Endothelial cell of umbilical vein (primary cell): ENCODE data around the gene CBL. TPM values are rescaled to one million over a fixed set of nuclear protein-coding genes. Genes with fewer than 3 reads are reported as not detected.

ENCODE experiments used
- BruUV-seq: library from RNA; stranded (reverse); fragments of 400-500 nt; replicated peaks from 2 replicates; lab custom pipeline; 2021; lab: Mats Ljungman, UMichigan
- CTCF ChIA-PET: fragments of 300-600, 350-600 bp; sonication (Branson Sonifier 250); formaldehyde crosslinking; loops from one replicate; lab custom pipeline; 2021; ENCODE audit warnings: antibody characterized with exemption, inconsistent platforms; lab: Charles Lee
- POLR2A ChIA-PET: fragments of 300-600, 350-600 bp; sonication (Branson Sonifier 250); formaldehyde crosslinking; loops from one replicate; lab custom pipeline; 2021; ENCODE audit warnings: antibody characterized with exemption, inconsistent platforms; lab: Charles Lee
- DNase-seq: peaks from one replicate; pipeline ENCODE4 v3.0.0-alpha.2; 2011; ENCODE audit warnings: low read depth, low spot score
- FAIRE-seq: peaks from 2 replicates; lab custom pipeline; 2011; peaks lifted over from hg19 to GRCh38; lab: Jason Lieb, UNC
- H2AFZ ChIP-seq: 2 replicates; pipeline ENCODE4 v1.6.0; 2012; ENCODE audit warnings: low read depth, low read length, control low read depth, inconsistent platforms
- H3K27ac ChIP-seq: 2 replicates; pipeline ENCODE4 v1.5.1; 2011; ENCODE audit warnings: low read depth, mild to moderate bottlenecking, control low read depth, low read length, moderate library complexity; ENCODE audit not compliant: insufficient read depth
- H3K27me3 ChIP-seq, 2 experiments: 2 replicates each; pipeline versions ENCODE4 v1.6.0 to v1.6.1; 2011; ENCODE audit warnings: low read length in 2 of 2, mixed read lengths in 1 of 2; ENCODE audit not compliant: control insufficient read depth in 2 of 2, insufficient read depth in 2 of 2
- H3K36me3 ChIP-seq, 2 experiments: 2 replicates in 1 of 2; 3 replicates in 1 of 2; pipeline ENCODE4 v1.5.1; 2011; ENCODE audit warnings: low read length in 2 of 2, mild to moderate bottlenecking in 1 of 2, moderate library complexity in 1 of 2; ENCODE audit not compliant: control insufficient read depth in 2 of 2, insufficient read depth in 2 of 2; ENCODE audit errors: extremely low read depth in 1 of 2
- H3K4me1 ChIP-seq: 3 replicates; pipeline ENCODE4 v1.5.1; 2011; ENCODE audit warnings: mild to moderate bottlenecking, low read length; ENCODE audit not compliant: control insufficient read depth, insufficient read depth; ENCODE audit errors: extremely low read depth
- H3K4me2 ChIP-seq: 2 replicates; pipeline ENCODE4 v1.6.1; 2011; ENCODE audit warnings: low read length, control low read depth, mixed read lengths; ENCODE audit not compliant: insufficient read depth
- H3K4me3 ChIP-seq, 3 experiments: fragments of 200-600 bp in 1 of 3; sonication (generic), shearing (Covaris generic) in 1 of 3; replicated peaks in 1 of 3; 2 replicates each; pipeline ENCODE4 v1.5.1; 2011 to 2016; ENCODE audit warnings: control low read depth in 3 of 3, low read length in 3 of 3, mild to moderate bottlenecking in 2 of 3, inconsistent platforms in 1 of 3, low read depth in 1 of 3, moderate library complexity in 1 of 3; ENCODE audit not compliant: insufficient read depth in 1 of 3
- H3K79me2 ChIP-seq: 2 replicates; pipeline ENCODE4 v1.6.0; 2012; ENCODE audit warnings: low read length, inconsistent platforms; ENCODE audit not compliant: control insufficient read depth, insufficient read depth
- H3K9ac ChIP-seq: replicated peaks from 2 replicates; pipeline ENCODE3; 2011; ENCODE audit warnings: low read length, control low read depth; ENCODE audit not compliant: insufficient read depth; ENCODE audit errors: extremely low read depth
- H3K9me1 ChIP-seq: replicated peaks from 3 replicates; pipeline ENCODE4 v1.6.0; 2011; ENCODE audit warnings: mild to moderate bottlenecking, low read length; ENCODE audit not compliant: control insufficient read depth, insufficient read depth; ENCODE audit errors: extremely low read depth
- H3K9me3 ChIP-seq: replicated peaks from 2 replicates; pipeline ENCODE4 v1.5.1; 2012; ENCODE audit warnings: low read length, inconsistent platforms; ENCODE audit not compliant: control insufficient read depth, insufficient read depth
- H4K20me1 ChIP-seq: replicated peaks from 2 replicates; pipeline ENCODE3; 2011; ENCODE audit warnings: mild to moderate bottlenecking, low read length; ENCODE audit not compliant: control insufficient read depth, insufficient read depth; ENCODE audit errors: extremely low read depth
- EZH2 ChIP-seq: IDR thresholded peaks from 2 replicates; pipeline ENCODE4 v1.6.1; 2012; ENCODE audit warnings: borderline replicate concordance, low read depth, mild to moderate bottlenecking, moderate library complexity, low read length, inconsistent platforms; ENCODE audit not compliant: severe bottlenecking
- GATA2 ChIP-seq: IDR thresholded peaks from 2 replicates; pipeline ENCODE4 v1.7.0; 2011; ENCODE audit warnings: low read depth, mild to moderate bottlenecking, moderate library complexity, mixed read lengths, low read length; ENCODE audit not compliant: insufficient read length, insufficient read depth
- JUN ChIP-seq: IDR thresholded peaks from 2 replicates; pipeline ENCODE4 v1.6.1; 2011; ENCODE audit warnings: borderline replicate concordance, low read depth; ENCODE audit not compliant: insufficient read length, insufficient read depth
- MYC ChIP-seq: IDR thresholded peaks from one replicate; pipeline ENCODE4 v1.6.1; 2011; ENCODE audit warnings: mild to moderate bottlenecking, low read depth, low read length
- POLR2A ChIP-seq: IDR thresholded peaks from 2 replicates; pipeline ENCODE4 v1.6.1; 2012; ENCODE audit warnings: low read depth, mild to moderate bottlenecking, control low read depth, low read length
- POLR2AphosphoS5 ChIP-seq: IDR thresholded peaks from 2 replicates; pipeline ENCODE4 v1.6.1; 2012; ENCODE audit warnings: low read depth, mild to moderate bottlenecking, control low read depth, low read length, moderate library complexity; ENCODE audit not compliant: insufficient read depth
- dilution Hi-C: fragments of 300-500 bp; cut with MboI; formaldehyde crosslinking; loops from one replicate; pipeline ENCODE4 v1.15.0; 2019; ENCODE audit warnings: low sequenced_read_pairs; ENCODE audit not compliant: extremely low pct_ligation_motif_present
- intact Hi-C: fragments of 100-400 bp; cut with micrococcal nuclease; formaldehyde crosslinking; loops from one replicate; pipeline ENCODE4 v1.10.0; 2022
- polyA plus RNA-seq, 4 experiments: library from polyadenylated mRNA; depleted of rRNA in 3 of 4; stranded (reverse) in 3 of 4; unstranded in 1 of 4; fragments of >200 nt; gene quantifications; 2 replicates each; pipeline versions ENCODE4 v1.2.1 to v1.2.3, GENCODE V29; 2011 to 2012; ENCODE audit warnings: missing spikeins in 1 of 4
- total RNA-seq: library from RNA; stranded (reverse); gene quantifications from 2 replicates; pipeline ENCODE4 v1.2.3, GENCODE V29; 2021
- TF ChIP-seq, protein P1 (sequence below): IDR thresholded peaks from 2 replicates; pipeline ENCODE4 v1.6.1; 2011; ENCODE audit not compliant: insufficient read depth, insufficient read length
- TF ChIP-seq, protein P2 (sequence below), 2 donors: IDR thresholded peaks; 1 replicate in 1 of 2; 2 replicates in 1 of 2; pipeline ENCODE4 v1.5.1; 2011; ENCODE audit warnings: low read length in 2 of 2, mild to moderate bottlenecking in 2 of 2, moderate library complexity in 2 of 2, control low read depth in 1 of 2, inconsistent platforms in 1 of 2, low read depth in 1 of 2; ENCODE audit not compliant: insufficient read depth in 1 of 2; ENCODE audit errors: extremely low read depth in 1 of 2

Gene CBL
- total and polyA plus RNA-seq, 2 donors (not counting 3 experiments of a cell fraction or from before 2014, with no cell fraction given): 15.5 to 41.5 TPM

DNA sequence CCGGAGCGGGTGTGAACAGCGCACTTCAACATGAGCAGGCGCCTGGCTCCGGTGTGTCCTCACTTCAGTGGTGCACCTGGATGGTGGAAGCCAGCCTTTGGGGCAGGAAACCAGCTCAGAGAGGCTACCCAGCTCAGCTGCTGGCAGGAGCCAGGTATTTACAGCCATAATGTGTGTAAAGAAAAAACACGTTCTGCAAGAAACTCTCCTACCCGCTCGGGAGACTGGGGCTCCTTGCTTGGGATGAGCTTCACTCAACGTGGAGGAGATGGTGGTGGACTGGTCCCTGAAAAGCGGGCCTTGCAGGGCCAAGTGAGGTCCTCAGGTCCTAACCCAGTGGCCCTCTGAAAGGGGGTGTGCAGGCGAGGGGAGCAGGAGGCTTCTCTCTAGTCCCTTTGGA, 103.3 kb downstream of the CBL start:
- Histone ChIP-seq H4K20me1 (no peaks in the 10 kb centered on the region), H3K9ac (no peak overlapping the region), H3K9me1 (no peaks in the 10 kb centered on the region), H3K4me3 (no peak overlapping the region), H3K4me2 (no peak overlapping the region), H3K9me3 (no peaks in the 10 kb centered on the region), H3K79me2 (peaks cover 33% of the 10 kb centered on the region), H3K4me1 (peaks cover 10% of the 10 kb centered on the region), H3K36me3 (peaks cover 21 to 52% of the 10 kb centered on the region in 2 experiments), H3K27ac (no peak overlapping the region), H3K27me3 (no peaks in the 10 kb centered on the region), H2AFZ (no peak overlapping the region)
- BruUV-seq: no TSS peak
- intact Hi-C loops (no loop called here), dilution Hi-C loops (no loop called here)
- POLR2A ChIA-PET: interaction anchor here (0.6 to 5.5 kb wide), 4 partner anchors 10 to 165 kb away, joined by 3 to 17 read pairs (median 4); no protein-coding TSS in a partner anchor
- DNase-seq (no peak), FAIRE-seq (no peak)
- TF ChIP-seq POLR2AphosphoS5: no peak
- TF ChIP-seq EZH2: no peak
- TF ChIP-seq JUN: no peak
- CTCF ChIA-PET: interaction anchor here (1.4 to 9.7 kb wide), 5 partner anchors 8 to 242 kb away, joined by 3 to 136 read pairs (median 5); partner anchors contain the start of genes C1QTNF5, MCAM and VPS11

DNA sequence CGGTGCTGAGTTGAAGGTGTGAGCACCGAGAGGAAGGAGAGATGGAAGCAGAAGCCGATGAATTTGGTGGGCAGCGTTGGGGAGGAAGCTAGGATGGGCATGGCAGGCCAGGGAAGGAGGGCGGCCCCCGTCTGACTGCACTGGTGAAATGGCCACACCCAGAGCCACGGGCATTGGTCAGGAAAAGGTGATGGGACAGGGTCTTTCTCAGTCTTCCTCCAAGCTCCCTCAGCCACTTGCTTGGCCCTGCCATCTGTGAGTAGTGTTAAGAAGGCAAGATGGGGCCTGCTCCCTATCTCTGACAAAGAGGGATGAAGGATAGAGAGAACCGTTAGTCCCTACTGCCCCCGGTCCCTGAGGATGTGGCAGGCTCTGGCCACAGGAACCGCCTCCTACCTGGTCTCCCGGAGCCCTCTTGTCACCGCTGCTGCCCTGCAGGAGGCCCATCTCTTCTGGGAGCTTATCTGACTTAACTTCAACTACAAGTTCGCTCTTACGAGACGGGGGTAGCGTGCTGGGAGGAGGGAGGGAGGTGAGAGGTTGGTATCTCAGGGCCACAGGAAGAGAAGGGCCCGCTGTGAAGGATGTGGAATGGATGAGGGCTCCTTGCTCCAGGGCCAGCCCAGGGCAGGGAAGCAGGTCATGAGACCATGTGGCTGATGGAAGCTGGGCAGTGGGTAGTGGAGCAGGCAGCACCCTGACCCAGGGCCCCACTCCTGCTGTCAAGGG, 104.0 kb downstream of the CBL start:
- ChIA-PET CTCF (interaction anchor here (1.4 to 9.7 kb wide), 4 partner anchors 9 to 29 kb away, joined by 3 to 136 read pairs (median 36); partner anchors contain the start of genes C1QTNF5 and MCAM), POLR2A (interaction anchor here (0.6 to 5.5 kb wide), 3 partner anchors 9 to 166 kb away, joined by 3 to 17 read pairs (median 5); no protein-coding TSS in a partner anchor)
- H4K20me1 ChIP-seq: no peaks in the 10 kb centered on the region
- no peak overlapping the region for H3K27ac ChIP-seq
- peaks cover 24 to 59% of the 10 kb centered on the region in 2 experiments for H3K36me3 ChIP-seq
- dilution Hi-C loops (no loop called here), intact Hi-C loops (no loop called here)
- no TSS peak for BruUV-seq
- no peaks in the 10 kb centered on the region for H3K27me3 ChIP-seq
- FAIRE-seq (no peak), DNase-seq (no peak)
- H3K4me1 ChIP-seq: peaks cover 14% of the 10 kb centered on the region
- H3K4me3 ChIP-seq: no peak overlapping the region
- H3K9me1 ChIP-seq: no peaks in the 10 kb centered on the region
- H3K4me2 ChIP-seq: no peak overlapping the region
- TF ChIP-seq, protein P1, sequence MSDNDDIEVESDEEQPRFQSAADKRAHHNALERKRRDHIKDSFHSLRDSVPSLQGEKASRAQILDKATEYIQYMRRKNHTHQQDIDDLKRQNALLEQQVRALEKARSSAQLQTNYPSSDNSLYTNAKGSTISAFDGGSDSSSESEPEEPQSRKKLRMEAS: no peak
- TF ChIP-seq GATA2 (no peak), EZH2 (no peak), MYC (no peak), POLR2A (peak; percentile 34)
- TF ChIP-seq, protein P2, sequence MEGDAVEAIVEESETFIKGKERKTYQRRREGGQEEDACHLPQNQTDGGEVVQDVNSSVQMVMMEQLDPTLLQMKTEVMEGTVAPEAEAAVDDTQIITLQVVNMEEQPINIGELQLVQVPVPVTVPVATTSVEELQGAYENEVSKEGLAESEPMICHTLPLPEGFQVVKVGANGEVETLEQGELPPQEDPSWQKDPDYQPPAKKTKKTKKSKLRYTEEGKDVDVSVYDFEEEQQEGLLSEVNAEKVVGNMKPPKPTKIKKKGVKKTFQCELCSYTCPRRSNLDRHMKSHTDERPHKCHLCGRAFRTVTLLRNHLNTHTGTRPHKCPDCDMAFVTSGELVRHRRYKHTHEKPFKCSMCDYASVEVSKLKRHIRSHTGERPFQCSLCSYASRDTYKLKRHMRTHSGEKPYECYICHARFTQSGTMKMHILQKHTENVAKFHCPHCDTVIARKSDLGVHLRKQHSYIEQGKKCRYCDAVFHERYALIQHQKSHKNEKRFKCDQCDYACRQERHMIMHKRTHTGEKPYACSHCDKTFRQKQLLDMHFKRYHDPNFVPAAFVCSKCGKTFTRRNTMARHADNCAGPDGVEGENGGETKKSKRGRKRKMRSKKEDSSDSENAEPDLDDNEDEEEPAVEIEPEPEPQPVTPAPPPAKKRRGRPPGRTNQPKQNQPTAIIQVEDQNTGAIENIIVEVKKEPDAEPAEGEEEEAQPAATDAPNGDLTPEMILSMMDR (IDR thresholded peaks at IDR 0.05; ENCODE audit: extremely low read depth in 1 of 2, insufficient read depth in 1 of 2, low read depth in 1 of 2, low read length in 2 of 2): no peak
- no peaks in the 10 kb centered on the region for H3K9me3 ChIP-seq
- peaks cover 40% of the 10 kb centered on the region for H3K79me2 ChIP-seq
- no peak overlapping the region for H3K9ac ChIP-seq
- H2AFZ ChIP-seq: no peak overlapping the region
